A673 (cell line): ENCODE measurements around the gene GNLY.

Source experiments
- CTCF ChIP-seq: fragments of 300-800, 200-600 bp; sonication (generic); conservative IDR thresholded peaks from 2 replicates; pipeline ENCODE4 v1.5.1; 2017; ENCODE audit warnings: low read depth, mild to moderate bottlenecking, antibody characterized with exemption, low read length, moderate library complexity, mixed read lengths
- EZH2 ChIP-seq: fragments of 200-600 bp; sonication (generic); IDR thresholded peaks from 2 replicates; pipeline ENCODE4 v1.6.1; 2017; ENCODE audit warnings: borderline replicate concordance, low read depth, mild to moderate bottlenecking, mixed read lengths, antibody characterized with exemption, low read length; ENCODE audit not compliant: poor library complexity, severe bottlenecking

GRCh38 chr2:85681776-85682175 lies 12.4 kb upstream of the GNLY start:
- no peak for TF ChIP-seq CTCF
- no peak for TF ChIP-seq EZH2
